Hepatocyte (in vitro differentiated cells): ENCODE data around the gene CDH4. TPM values are rescaled to one million over a fixed set of nuclear protein-coding genes. Genes with fewer than 3 reads are reported as not detected.

Source experiments
- DNase-seq: peaks from one replicate; pipeline ENCODE4 v3.0.0-alpha.2; 2016; ENCODE audit warnings: low spot score
- H2AFZ ChIP-seq: fragments of 200-600 bp; sonication (generic); 2 replicates; pipeline ENCODE4 v1.6.0; 2016; ENCODE audit warnings: antibody characterized with exemption, mild to moderate bottlenecking
- H3K27ac ChIP-seq: fragments of 200-600 bp; sonication (generic); 2 replicates; pipeline ENCODE4 v1.5.1; 2016; ENCODE audit warnings: mild to moderate bottlenecking
- H3K27me3 ChIP-seq: fragments of 200-600 bp; sonication (generic); 2 replicates; pipeline ENCODE4 v1.6.1; 2016
- H3K36me3 ChIP-seq: fragments of 200-600 bp; sonication (generic); replicated peaks from 2 replicates; pipeline ENCODE4 v1.5.1; 2016; ENCODE audit warnings: low read depth; ENCODE audit not compliant: insufficient read depth
- H3K4me1 ChIP-seq: fragments of 200-600 bp; sonication (generic); 2 replicates; pipeline ENCODE4 v1.5.1; 2016; ENCODE audit warnings: mild to moderate bottlenecking, moderate library complexity; ENCODE audit not compliant: insufficient read depth
- H3K4me2 ChIP-seq: fragments of 200-600 bp; sonication (generic); 2 replicates; pipeline ENCODE4 v1.6.0; 2016
- H3K4me3 ChIP-seq: fragments of 200-600 bp; sonication (generic); 2 replicates; pipeline ENCODE4 v1.5.1; 2016; ENCODE audit warnings: mild to moderate bottlenecking
- H3K79me2 ChIP-seq: fragments of 200-600 bp; sonication (generic); 2 replicates; pipeline ENCODE4 v1.6.0; 2017; ENCODE audit warnings: mild to moderate bottlenecking
- H3K9me2 ChIP-seq: fragments of 200-600 bp; sonication (generic); replicated peaks from 2 replicates; pipeline ENCODE4 v1.6.0; 2017; ENCODE audit warnings: mild to moderate bottlenecking; ENCODE audit not compliant: insufficient read depth
- H3K9me3 ChIP-seq: fragments of 200-600 bp; sonication (generic); 2 replicates; pipeline ENCODE4 v1.5.1; 2016; ENCODE audit warnings: low read depth, mild to moderate bottlenecking
- H4K20me1 ChIP-seq: fragments of 200-600 bp; sonication (generic); 2 replicates; pipeline ENCODE4 v1.6.0; 2016; ENCODE audit warnings: mild to moderate bottlenecking; ENCODE audit not compliant: insufficient read depth, poor library complexity, severe bottlenecking
- EZH2 ChIP-seq: fragments of 200-600 bp; sonication (generic); IDR thresholded peaks from 2 replicates; pipeline ENCODE4 v1.6.1; 2016; ENCODE audit warnings: antibody characterized with exemption, mild to moderate bottlenecking, borderline replicate concordance
- EZH2phosphoT487 ChIP-seq: fragments of 200-600 bp; sonication (generic); IDR thresholded peaks from one replicate; pipeline ENCODE4 v1.6.1; 2018; ENCODE audit warnings: antibody characterized with exemption, mild to moderate bottlenecking, low read depth, moderate library complexity; ENCODE audit not compliant: unreplicated experiment, severe bottlenecking
- whole genome bisulfite sequencing: methylation state at CpG from one replicate; pipeline ENCODE4 v1.1.6; 2016; ENCODE audit warnings: low lambda C conversion rate; ENCODE audit errors: missing lambda C conversion rate; 5-methylcytosine and 5-hydroxymethylcytosine counted together
- polyA plus RNA-seq: library from polyadenylated mRNA; unstranded; fragments of >200 nt; fragmentation: Nextera tagmentation; extraction: Ambion mirVana; gene quantifications from 2 replicates; pipeline ENCODE4 v1.2.1, GENCODE V29; 2016
- total RNA-seq: library from RNA; depleted of rRNA; stranded (reverse); fragments of >200 nt; gene quantifications from 2 replicates; pipeline ENCODE4 v1.2.3, GENCODE V29; 2014
- TF ChIP-seq, protein P1 (sequence below): fragments of 200-600 bp; sonication (generic); IDR thresholded peaks from 2 replicates; pipeline ENCODE4 v1.5.1; 2016; ENCODE audit warnings: antibody characterized with exemption, mild to moderate bottlenecking; ENCODE audit not compliant: poor library complexity

The CDH4 gene
- total and polyA plus RNA-seq, 2 experiments from 2014 or later = 0.53 to 0.73 TPM

DNA sequence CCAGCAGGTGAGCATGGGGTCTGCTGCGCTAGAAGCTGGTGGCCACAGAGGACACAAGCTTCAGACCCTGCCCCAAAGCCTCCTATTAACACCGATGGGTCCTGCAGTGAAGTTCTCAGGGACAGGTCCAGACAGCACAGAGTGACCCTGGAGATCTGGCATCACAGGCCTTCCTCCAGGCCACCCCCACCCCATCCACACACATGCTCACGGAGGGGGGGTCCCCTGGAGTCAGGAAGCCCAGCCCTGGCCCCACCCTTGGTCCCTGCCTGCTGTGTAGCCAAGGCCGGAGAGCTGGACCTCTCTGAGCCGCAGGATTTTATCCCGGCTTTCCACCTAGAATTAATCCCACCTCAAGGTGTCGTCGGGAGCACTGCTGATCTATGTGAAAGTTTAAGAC is 646.3 kb downstream of the CDH4 start:
- H3K4me3 ChIP-seq = no peak overlapping the region
- no peaks in the 10 kb centered on the region for H4K20me1 ChIP-seq
- H3K4me2 ChIP-seq = no peak overlapping the region
- no peaks in the 10 kb centered on the region for H3K9me2 ChIP-seq
- H3K27me3 ChIP-seq = no peaks in the 10 kb centered on the region
- TF ChIP-seq EZH2phosphoT487 (no peak), EZH2 (no peak)
- TF ChIP-seq, protein P1, sequence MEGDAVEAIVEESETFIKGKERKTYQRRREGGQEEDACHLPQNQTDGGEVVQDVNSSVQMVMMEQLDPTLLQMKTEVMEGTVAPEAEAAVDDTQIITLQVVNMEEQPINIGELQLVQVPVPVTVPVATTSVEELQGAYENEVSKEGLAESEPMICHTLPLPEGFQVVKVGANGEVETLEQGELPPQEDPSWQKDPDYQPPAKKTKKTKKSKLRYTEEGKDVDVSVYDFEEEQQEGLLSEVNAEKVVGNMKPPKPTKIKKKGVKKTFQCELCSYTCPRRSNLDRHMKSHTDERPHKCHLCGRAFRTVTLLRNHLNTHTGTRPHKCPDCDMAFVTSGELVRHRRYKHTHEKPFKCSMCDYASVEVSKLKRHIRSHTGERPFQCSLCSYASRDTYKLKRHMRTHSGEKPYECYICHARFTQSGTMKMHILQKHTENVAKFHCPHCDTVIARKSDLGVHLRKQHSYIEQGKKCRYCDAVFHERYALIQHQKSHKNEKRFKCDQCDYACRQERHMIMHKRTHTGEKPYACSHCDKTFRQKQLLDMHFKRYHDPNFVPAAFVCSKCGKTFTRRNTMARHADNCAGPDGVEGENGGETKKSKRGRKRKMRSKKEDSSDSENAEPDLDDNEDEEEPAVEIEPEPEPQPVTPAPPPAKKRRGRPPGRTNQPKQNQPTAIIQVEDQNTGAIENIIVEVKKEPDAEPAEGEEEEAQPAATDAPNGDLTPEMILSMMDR = no peak
- WGBS = 80% methylated on average over 8 of the region's 8 CpGs
- no peaks in the 10 kb centered on the region for H3K9me3 ChIP-seq
- no peaks in the 10 kb centered on the region for H3K79me2 ChIP-seq
- H3K27ac ChIP-seq = no peak overlapping the region
- no peak overlapping the region for H2AFZ ChIP-seq
- H3K36me3 ChIP-seq = no peaks in the 10 kb centered on the region
- H3K4me1 ChIP-seq = no peaks in the 10 kb centered on the region
- no peak for DNase-seq

DNA sequence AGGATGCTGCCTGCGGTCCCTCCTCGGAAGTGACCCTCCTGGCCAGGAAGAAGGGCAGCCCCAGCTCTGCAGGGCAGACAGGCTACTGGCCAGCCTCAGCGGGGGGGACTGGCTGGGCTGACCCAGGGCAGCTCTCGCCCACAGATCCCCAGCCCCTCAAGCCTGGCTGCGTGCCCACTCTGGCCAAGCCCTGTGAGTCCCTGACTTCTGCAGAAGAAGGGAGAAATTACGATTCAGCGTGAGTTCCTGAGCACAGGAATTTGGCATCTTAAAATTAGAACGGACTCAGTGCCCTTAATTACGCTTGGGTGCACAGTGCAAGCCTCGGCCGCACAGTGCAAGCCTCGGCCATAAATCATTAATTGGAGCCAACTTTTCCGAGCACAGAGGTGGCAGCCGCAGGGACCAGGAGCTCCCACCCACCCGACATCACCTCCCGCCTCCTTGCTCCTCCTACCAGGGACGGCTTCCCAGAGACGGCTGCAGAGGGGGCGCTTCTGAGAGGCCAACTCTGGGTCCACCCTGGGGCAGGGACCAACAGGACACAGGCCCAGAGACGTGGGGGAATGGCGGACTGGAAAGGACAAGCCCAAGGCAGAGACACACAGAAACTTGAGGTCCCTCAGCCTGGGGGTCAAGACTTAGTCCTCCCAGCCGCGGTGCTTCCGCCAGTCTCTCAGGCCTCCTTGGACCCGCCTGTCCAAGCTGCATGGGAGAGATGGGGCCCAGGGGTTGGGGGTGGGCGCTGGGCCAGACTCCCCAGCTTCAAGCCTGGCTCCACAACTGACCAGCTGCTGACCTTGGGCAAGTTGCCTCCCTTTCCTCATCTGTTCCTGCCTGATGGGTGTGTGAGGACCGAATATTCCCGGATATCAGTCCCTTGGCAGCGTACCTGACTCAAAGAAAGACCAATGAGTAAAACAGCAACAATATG is 648.2 kb downstream of the CDH4 start:
- 67% methylated on average over 28 of the region's 29 CpGs for WGBS
- Histone ChIP-seq H3K27ac (no peak overlapping the region), H3K79me2 (no peaks in the 10 kb centered on the region), H3K9me3 (no peaks in the 10 kb centered on the region), H4K20me1 (no peaks in the 10 kb centered on the region), H3K4me2 (no peak overlapping the region), H2AFZ (no peak overlapping the region), H3K27me3 (no peaks in the 10 kb centered on the region), H3K36me3 (no peaks in the 10 kb centered on the region), H3K9me2 (no peaks in the 10 kb centered on the region), H3K4me1 (no peaks in the 10 kb centered on the region), H3K4me3 (no peak overlapping the region)
- TF ChIP-seq, protein P1 = no peak
- TF ChIP-seq EZH2phosphoT487 (no peak), EZH2 (no peak)
- no peak for DNase-seq

DNA sequence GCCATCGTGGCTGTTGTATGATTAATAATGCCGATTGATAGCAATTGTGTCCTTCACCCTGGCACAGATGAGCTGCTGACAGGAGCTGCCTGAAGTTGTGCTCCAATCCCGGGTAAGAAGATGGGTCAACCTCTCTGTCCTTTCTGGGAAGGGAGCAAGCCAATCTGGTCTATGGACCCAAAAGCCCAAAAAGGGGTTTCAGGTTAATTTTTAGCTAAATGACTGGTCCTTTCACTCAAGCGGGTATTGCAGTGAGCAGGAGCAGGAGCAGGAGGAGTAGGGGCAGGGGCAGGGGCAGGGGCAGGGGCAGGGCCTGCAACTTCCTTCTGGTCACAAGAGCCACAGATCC is 648.9 kb downstream of the CDH4 start:
- WGBS = 87% methylated on average over 4 of the region's 4 CpGs
- no peaks in the 10 kb centered on the region for H3K4me1 ChIP-seq
- H3K9me2 ChIP-seq = no peaks in the 10 kb centered on the region
- TF ChIP-seq, protein P1 = no peak
- no peak for TF ChIP-seq EZH2
- no peak for TF ChIP-seq EZH2phosphoT487
- DNase-seq = no peak
- no peak overlapping the region for H3K27ac ChIP-seq
- H3K27me3 ChIP-seq = no peaks in the 10 kb centered on the region
- H3K9me3 ChIP-seq = no peaks in the 10 kb centered on the region
- no peak overlapping the region for H3K4me2 ChIP-seq
- no peak overlapping the region for H2AFZ ChIP-seq
- H3K79me2 ChIP-seq = no peaks in the 10 kb centered on the region
- H4K20me1 ChIP-seq = no peaks in the 10 kb centered on the region
- no peak overlapping the region for H3K4me3 ChIP-seq
- H3K36me3 ChIP-seq = no peaks in the 10 kb centered on the region
